Right lobe of liver (tissue), 4 donors: ENCODE measurements around the gene ZFR2.

ENCODE experiments used
- CTCF ChIP-seq, 4 donors: fragments of 200-600 bp in 3 of 4; fragments of 450-650 bp in 1 of 4; IDR thresholded peaks; one replicate each; pipeline versions ENCODE4 v1.5.1 to v1.8.0; 2016 to 2022; ENCODE audit warnings: antibody characterized with exemption in 4 of 4, mild to moderate bottlenecking in 2 of 4
- POLR2A ChIP-seq: fragments of 450-650 bp; IDR thresholded peaks from one replicate; pipeline ENCODE4 v1.6.1; 2017; ENCODE audit warnings: antibody characterized with exemption, mild to moderate bottlenecking
- donor health status: DM: no; HTN: no; CAD: no.
- donor health status: DM: no; HTN: no; CAD: no.
- donor health status: DM: no; HTN: yes; CAD: no.

GRCh38 chr19:3805859-3806258, 63.0 kb downstream of the ZFR2 start:
- no peak for TF ChIP-seq CTCF (IDR thresholded peaks at IDR 0.05)
- no peak for TF ChIP-seq POLR2A
